ENCODE measurements around the gene OR6C4.
"Not testable (repeated sequence)": the region's sequence is repeated elsewhere in the genome, so short reads cannot be mapped to it uniquely, and the experiment has no call there.

OR6C4 gene

DNA sequence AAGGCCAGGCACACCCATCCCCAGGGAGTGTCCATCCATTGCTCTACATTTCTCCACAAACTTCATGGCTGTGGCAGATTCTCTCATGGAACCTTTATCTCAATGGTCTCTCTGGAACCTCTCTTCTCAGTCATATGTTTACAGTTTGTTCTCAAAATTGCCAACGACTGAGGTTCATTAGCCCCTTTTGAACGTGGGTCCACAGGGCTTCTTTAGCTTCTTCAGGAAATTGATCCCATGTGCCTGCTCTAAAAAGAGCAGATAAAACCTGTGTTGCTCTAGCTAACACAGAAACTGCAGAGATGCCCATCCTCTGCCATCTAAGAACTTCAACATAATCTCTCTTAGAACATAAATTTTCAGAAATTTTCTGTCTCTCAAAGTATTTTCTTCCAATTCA lies at the start of gene OR6C4:
Gene OR6C4 (plus strand): TSS at position 301 of the 400 bp plus-strand sequence. CDS start 1,625 bp downstream, outside the sequence.
- no peak for DNase-seq

- DNase-seq: no peak
Observed at GRCh38 chr12:55499810-55500252, 49.6 kb upstream of the OR6C4 start.

- DNase-seq: no peak
Observed at GRCh38 chr12:55501601-55502000, 47.8 kb upstream of the OR6C4 start.

DNA sequence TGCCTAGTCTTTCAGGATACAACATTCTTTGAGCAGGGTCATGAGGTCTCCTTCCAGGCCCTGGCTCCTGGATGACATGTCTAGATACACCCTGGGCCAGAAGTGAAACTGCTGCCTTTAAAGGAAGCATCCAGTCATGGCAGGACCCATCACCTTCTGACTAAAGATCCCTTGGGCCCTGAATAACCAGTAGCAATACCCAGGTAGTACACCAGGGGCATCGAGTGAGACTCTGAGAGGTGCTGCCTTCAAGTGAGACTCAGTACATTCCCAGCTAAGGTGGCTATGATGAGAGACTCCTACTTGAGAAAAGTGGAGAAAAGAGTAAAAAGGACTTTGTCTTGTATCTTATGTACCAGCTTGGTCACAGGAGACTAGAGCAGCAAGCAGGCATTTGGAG lies 33.7 kb upstream of the OR6C4 start:
- no peak for DNase-seq

DNA sequence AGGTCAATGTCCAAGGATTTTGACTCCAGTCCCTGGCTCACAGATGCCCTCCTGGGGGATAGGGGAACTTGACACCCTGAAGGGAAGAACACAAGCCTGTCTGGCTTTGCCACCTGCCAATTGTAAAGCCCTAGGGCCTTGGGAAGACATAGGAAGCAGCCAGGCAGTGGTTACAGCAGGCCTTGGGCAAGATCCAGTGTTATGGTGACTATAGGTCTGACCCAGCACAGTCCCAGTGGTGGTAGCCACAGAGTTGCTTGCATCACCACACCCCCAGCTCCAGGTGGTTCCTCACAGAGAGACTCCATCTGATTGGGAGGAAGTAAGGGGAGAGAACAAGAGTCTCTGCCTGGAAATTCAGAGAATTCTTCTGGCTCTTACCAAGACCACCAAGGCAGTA lies 33.0 kb upstream of the OR6C4 start:
- no peak for DNase-seq

GRCh38 chr12:55548235-55548634 lies 1.2 kb upstream of the OR6C4 start:
- DNase-seq: not testable (repeated sequence)

DNA sequence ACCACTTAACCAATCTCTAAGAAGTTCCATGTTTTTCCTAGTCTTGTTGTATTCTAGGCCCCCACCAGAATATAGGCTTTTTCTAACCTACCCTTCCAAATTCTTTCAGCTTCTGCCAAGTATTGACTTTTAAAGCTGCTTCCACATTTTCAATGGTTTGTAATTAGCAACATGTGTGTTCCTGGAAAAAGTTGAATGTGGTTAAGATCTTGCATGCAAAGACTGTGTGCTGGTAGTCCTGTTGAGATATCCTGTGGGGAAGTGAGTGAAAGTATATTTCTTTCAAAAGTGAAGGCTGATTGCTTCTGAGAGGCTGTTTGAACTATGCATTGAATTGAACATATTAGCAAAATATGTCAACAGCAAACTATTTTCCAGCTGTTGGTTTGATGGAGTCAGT lies 646 bp upstream of the OR6C4 start:
- no peak for DNase-seq

GRCh38 chr12:55554296-55554695 lies 4.9 kb downstream of the OR6C4 start:
- no peak for DNase-seq

DNA sequence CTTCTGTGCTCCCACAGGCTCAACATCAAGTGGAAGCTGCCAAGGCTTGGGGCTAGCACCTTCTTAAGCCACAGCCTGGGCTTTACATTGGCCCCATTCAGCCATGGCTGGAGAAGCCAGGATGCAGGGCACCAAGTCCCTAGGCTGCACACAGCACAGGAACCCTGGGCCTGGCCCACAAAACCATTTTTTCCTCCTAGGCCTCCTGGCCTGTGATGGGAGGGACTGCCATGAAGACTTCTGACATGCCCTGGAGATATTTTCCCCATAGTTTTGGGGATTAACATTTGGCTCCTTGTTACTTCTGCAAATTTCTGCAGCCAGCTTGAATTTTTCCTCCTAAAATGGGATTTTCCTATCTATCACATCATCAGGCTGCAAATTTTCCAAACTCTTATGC lies 20.7 kb downstream of the OR6C4 start:
- not testable (repeated sequence) for DNase-seq

- DNase-seq: not testable (repeated sequence)
Observed at GRCh38 chr12:55570689-55571088, 21.3 kb downstream of the OR6C4 start.

GRCh38 chr12:55572168-55572567 lies 22.8 kb downstream of the OR6C4 start, which contains the start of gene OR2AP1:
Gene OR2AP1 (plus strand): TSS chr12:55572468. CDS start chr12:55574415, 1,947 bp downstream.
- DNase-seq: no peak

DNA sequence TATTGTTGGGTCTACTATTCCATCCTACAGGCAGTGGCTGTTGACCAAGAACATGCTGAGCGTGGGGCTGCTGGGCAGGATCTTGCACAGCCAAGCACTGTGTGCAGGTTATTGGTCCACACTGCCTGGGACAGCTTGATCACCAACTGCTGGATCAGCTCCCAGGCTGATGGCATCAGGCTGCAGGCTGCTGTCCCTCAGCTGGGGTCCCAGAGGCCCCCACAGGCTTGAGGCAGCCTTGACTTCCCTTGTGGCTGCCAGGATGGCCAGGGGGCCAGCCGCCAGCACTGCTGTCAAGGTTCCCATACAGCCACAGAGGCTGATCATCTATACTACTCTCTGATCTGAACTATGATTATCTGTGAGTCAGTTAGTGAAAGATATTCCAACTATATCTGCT lies 32.7 kb downstream of the OR6C4 start:
- no peak for DNase-seq

DNA sequence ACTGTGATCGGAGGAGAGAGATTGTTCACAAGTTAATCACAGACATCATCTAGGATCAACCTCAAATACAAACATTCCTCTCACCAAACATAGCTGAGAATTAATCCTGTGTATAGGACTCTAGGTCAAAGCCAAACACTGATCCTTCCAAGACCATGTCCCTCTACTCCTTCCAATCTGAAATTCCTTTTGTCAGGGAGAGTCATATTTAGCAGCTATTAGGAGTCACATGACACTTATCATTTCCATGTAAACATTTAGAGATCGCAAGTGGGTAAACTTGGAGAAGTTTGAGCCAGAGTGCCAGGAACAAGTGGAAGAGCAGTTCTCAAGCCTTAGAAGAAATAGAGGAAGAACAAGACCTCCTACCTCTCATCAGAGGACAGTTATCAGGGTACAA lies 36.4 kb downstream of the OR6C4 start:
- DNase-seq: no peak

GRCh38 chr12:55590152-55590551 lies 40.8 kb downstream of the OR6C4 start:
- DNase-seq: not testable (repeated sequence)

Data from cortex of kidney (tissue), 1 donor.